HepG2 (cell line): ENCODE data around the gene PAK3. TPM values are rescaled to one million over a fixed set of nuclear protein-coding genes. Genes with fewer than 3 reads are reported as not detected.

Source experiments
- ATAC-seq: fragments of 200-7000 bp; cut with Tn5 transposase; 3 replicates; pipeline ENCODE4 v1.9.1; 2020; ENCODE audit warnings: mild to moderate bottlenecking, moderate library complexity
- BruUV-seq: library from RNA; stranded (reverse); fragments of 400-500 nt; replicated peaks from 2 replicates; lab custom pipeline; 2021; lab: Mats Ljungman, UMichigan
- CTCF ChIA-PET: fragments of 300-600 bp; formaldehyde crosslinking; extraction: SDS; loops from one replicate; lab custom pipeline; 2021; ENCODE audit warnings: low total read pairs, inconsistent platforms, low intra/inter-chr PET ratio; lab: Yijun Ruan, JAX
- POLR2A ChIA-PET: fragments of 350-600 bp; sonication (Branson Sonifier 250); formaldehyde crosslinking; loops from one replicate; lab custom pipeline; 2020; ENCODE audit warnings: antibody characterized with exemption, inconsistent platforms; lab: Yijun Ruan, JAX
- DNase-seq: peaks from one replicate; pipeline ENCODE4 v3.0.0-alpha.2; 2015; ENCODE audit warnings: low spot score
- FAIRE-seq: peaks from 3 replicates; lab custom pipeline; 2011; peaks lifted over from hg19 to GRCh38; lab: Jason Lieb, UNC
- H2AFZ ChIP-seq: one replicate; pipeline ENCODE4 v1.6.1; 2011; ENCODE audit warnings: low read length, inconsistent platforms
- H3K27ac ChIP-seq: fragments of 300-600 bp; 3 replicates; pipeline ENCODE4 v1.8.0; 2011; ENCODE audit warnings: mixed run types, mild to moderate bottlenecking, mixed read lengths, low read length, inconsistent platforms; ENCODE audit not compliant: insufficient read depth; ENCODE audit errors: extremely low read length
- H3K27me3 ChIP-seq, 2 experiments: fragments of 200-600 bp in 1 of 2; 2 replicates in 1 of 2; 3 replicates in 1 of 2; pipeline versions ENCODE4 v1.6.0 to v1.8.0; 2011; ENCODE audit warnings: low read length in 2 of 2, mild to moderate bottlenecking in 2 of 2, moderate library complexity in 2 of 2, inconsistent platforms in 1 of 2; ENCODE audit not compliant: insufficient read depth in 2 of 2, control insufficient read depth in 1 of 2
- H3K36me3 ChIP-seq, 2 experiments: fragments of 200-600 bp in 1 of 2; replicated peaks in 1 of 2; 2 replicates in 1 of 2; 3 replicates in 1 of 2; pipeline versions ENCODE4 v1.5.1 to v1.8.0; 2011; ENCODE audit warnings: low read length in 2 of 2, inconsistent platforms in 1 of 2; ENCODE audit not compliant: insufficient read depth in 2 of 2, control insufficient read depth in 1 of 2
- H3K4me1 ChIP-seq: 2 replicates; pipeline ENCODE4 v1.5.1; 2012; ENCODE audit warnings: low read length, inconsistent platforms; ENCODE audit not compliant: insufficient read depth
- H3K4me2 ChIP-seq: 2 replicates; pipeline ENCODE4 v1.6.0; 2011; ENCODE audit warnings: low read depth, low read length, inconsistent platforms
- H3K4me3 ChIP-seq, 3 experiments: fragments of 200-600 bp in 1 of 3; sonication (generic), shearing (Covaris generic) in 1 of 3; replicated peaks in 1 of 3; 2 replicates each; pipeline ENCODE4 v1.5.1; 2011 to 2016; ENCODE audit warnings: low read length in 3 of 3, inconsistent platforms in 2 of 3, low read depth in 2 of 3, mild to moderate bottlenecking in 2 of 3, control low read depth in 1 of 3, mixed read lengths in 1 of 3; ENCODE audit not compliant: insufficient read depth in 1 of 3
- H3K79me2 ChIP-seq: one replicate; pipeline ENCODE4 v1.6.1; 2011; ENCODE audit warnings: low read length, inconsistent platforms; ENCODE audit not compliant: insufficient read depth
- H3K9ac ChIP-seq: 2 replicates; pipeline ENCODE4 v1.6.0; 2011; ENCODE audit warnings: mild to moderate bottlenecking, low read depth, low read length, inconsistent platforms; ENCODE audit not compliant: insufficient read depth
- H3K9me3 ChIP-seq: 2 replicates; pipeline ENCODE4 v1.5.1; 2012; ENCODE audit warnings: mild to moderate bottlenecking, low read length
- H4K20me1 ChIP-seq: 2 replicates; pipeline ENCODE4 v1.6.0; 2011; ENCODE audit warnings: inconsistent platforms, mild to moderate bottlenecking, low read length, moderate library complexity; ENCODE audit not compliant: insufficient read depth
- DNMT3B ChIP-seq: conservative IDR thresholded peaks from 2 replicates; pipeline ENCODE4 v1.6.1; 2016; ENCODE audit warnings: missing biosample characterization, control low read depth
- FOXM1 ChIP-seq: sonication (generic); formaldehyde crosslinking; IDR thresholded peaks from 2 replicates; pipeline ENCODE4 v1.5.0; 2020; ENCODE audit warnings: missing genetic modification reagents
- FOXP1 ChIP-seq, 2 experiments: fragments of 450-650 bp in 1 of 2; IDR thresholded peaks; 2 replicates each; pipeline ENCODE4 v1.6.1; 2017 to 2018; ENCODE audit warnings: antibody characterized with exemption in 1 of 2
- GATA4 ChIP-seq: sonication (generic); IDR thresholded peaks from 2 replicates; pipeline ENCODE4 v1.6.1; 2016; ENCODE audit warnings: antibody characterized with exemption, low read depth, borderline replicate concordance
- SMAD9 ChIP-seq: sonication (generic); formaldehyde crosslinking; IDR thresholded peaks from 2 replicates; pipeline ENCODE4 v1.5.1; 2020; ENCODE audit warnings: mild to moderate bottlenecking, missing genetic modification reagents
- SMARCC2 ChIP-seq: fragments of 450-650 bp; IDR thresholded peaks from 2 replicates; pipeline ENCODE4 v1.6.1; 2017; ENCODE audit warnings: antibody characterized with exemption, mild to moderate bottlenecking
- U2AF2 ChIP-seq: fragments of 200-400 bp; formaldehyde crosslinking; IDR thresholded peaks from 2 replicates; pipeline ENCODE4 v1.6.1; 2017; ENCODE audit warnings: low read depth, mild to moderate bottlenecking, low read length
- ZKSCAN5 ChIP-seq: sonication (generic); formaldehyde crosslinking; IDR thresholded peaks from 2 replicates; pipeline ENCODE4 v1.5.1; 2020; ENCODE audit warnings: mild to moderate bottlenecking, missing genetic modification reagents
- ZNF264 ChIP-seq: sonication (generic); formaldehyde crosslinking; IDR thresholded peaks from 2 replicates; pipeline ENCODE4 v1.4.0; 2020; ENCODE audit warnings: missing genetic modification reagents
- ZNF274 ChIP-seq: sonication (generic); formaldehyde crosslinking; IDR thresholded peaks from 2 replicates; pipeline ENCODE4 v1.5.1; 2020; ENCODE audit warnings: mild to moderate bottlenecking, missing genetic modification reagents
- WGBS: methylation state at CpG from one replicate; pipeline ENCODE4 v1.1.6; 2017; ENCODE audit warnings: low lambda C conversion rate; 5-methylcytosine and 5-hydroxymethylcytosine counted together
- in situ Hi-C: cut with HindIII; loops from 2 replicates; pipeline ENCODE4 v1.10.0; 2017; ENCODE audit warnings: low pct_unique_long_range_greater_than_20kb; ENCODE audit not compliant: extremely low pct_ligation_motif_present
- intact Hi-C: fragments of 100-400 bp; cut with micrococcal nuclease; formaldehyde crosslinking; loops from one replicate; pipeline ENCODE4 v1.10.0; 2022; ENCODE audit not compliant: unreplicated experiment
- polyA plus RNA-seq, 8 experiments: library from polyadenylated mRNA; depleted of rRNA in 3 of 8; stranded (reverse) in 7 of 8; unstranded in 1 of 8; fragments of >200 nt; fragmentation: Illumina TruSeq in 4 of 8; extraction: Trizol in 4 of 8; gene quantifications; 2 replicates each; pipeline versions ENCODE4 v1.2.1 to v1.2.3, GENCODE V29; 2011 to 2016; ENCODE audit warnings: low read depth in 4 of 8, missing spikeins in 1 of 8, mixed read lengths in 1 of 8; ENCODE audit not compliant: insufficient read depth in 1 of 8
- total RNA-seq, 5 experiments: library from RNA; depleted of rRNA; stranded (reverse); fragments of >200 nt; fragmentation: Illumina TruSeq; extraction: Trizol; gene quantifications; 2 replicates each; pipeline ENCODE4 v1.2.3, GENCODE V29; 2016; ENCODE audit warnings: low read depth in 1 of 5
- TF ChIP-seq, protein P1 (sequence below): sonication (generic); formaldehyde crosslinking; IDR thresholded peaks from 2 replicates; pipeline ENCODE4 v1.5.1; 2020; ENCODE audit warnings: mild to moderate bottlenecking, missing genetic modification reagents, borderline replicate concordance
- TF ChIP-seq, protein P2 (sequence below): sonication (generic); formaldehyde crosslinking; IDR thresholded peaks from 2 replicates; pipeline ENCODE4 v1.4.0; 2020; ENCODE audit warnings: missing genetic modification reagents, mild to moderate bottlenecking, borderline replicate concordance
- TF ChIP-seq, protein P3 (sequence below): sonication (generic); formaldehyde crosslinking; IDR thresholded peaks from 2 replicates; pipeline ENCODE4 v1.5.0; 2020; ENCODE audit warnings: mild to moderate bottlenecking, missing genetic modification reagents
- TF ChIP-seq, protein P4 (sequence below): sonication (generic); formaldehyde crosslinking; IDR thresholded peaks from 2 replicates; pipeline ENCODE4 v1.4.0; 2020; ENCODE audit warnings: missing genetic modification reagents

The PAK3 gene
- total and polyA plus RNA-seq, 2 of the 13 experiments (the other 11 are each of a cell fraction or from before 2014, with no cell fraction given), result not detected

DNA sequence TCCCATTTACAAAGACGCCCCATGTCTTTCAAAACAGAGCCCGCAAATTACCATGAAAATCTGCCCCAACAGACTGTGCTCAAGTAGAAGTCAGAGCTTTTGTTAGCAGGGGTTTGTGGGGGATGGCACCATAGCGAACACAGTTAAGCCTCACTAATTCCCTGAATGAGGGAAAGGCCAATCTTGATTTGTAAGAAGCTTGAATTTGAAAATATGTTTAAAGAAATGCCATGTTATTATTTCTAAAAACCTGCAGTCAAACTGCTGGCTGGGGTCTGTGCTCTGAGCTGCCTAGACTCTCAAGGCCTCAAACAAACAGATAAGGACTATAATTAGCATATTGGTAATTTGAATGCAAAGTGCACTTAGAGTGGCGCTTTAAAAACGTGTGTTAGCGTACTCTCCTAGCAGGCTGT, 9.4 kb upstream of the PAK3 start:
- no peaks in the 10 kb centered on the region; a peak in 1 of 5 replicates for H3K27me3 ChIP-seq
- 27% methylated on average over 6 of the region's 6 CpGs for WGBS
- H3K27ac ChIP-seq, result no peak overlapping the region
- DNase-seq, result no peak
- H3K4me2 ChIP-seq, result no peak overlapping the region
- no TSS peak for BruUV-seq
- ATAC-seq, result no peak
- H3K36me3 ChIP-seq, result no peaks in the 10 kb centered on the region
- no peak for FAIRE-seq
- TF ChIP-seq ZNF274 (CRISPR knock-in tag), result no peak
- no peak for TF ChIP-seq ZKSCAN5 (CRISPR knock-in tag)
- TF ChIP-seq SMARCC2, result no peak
- no peak for TF ChIP-seq FOXP1 (IDR thresholded peaks at IDR 0.05)
- TF ChIP-seq FOXP1 (CRISPR knock-in tag; IDR thresholded peaks at IDR 0.05), result no peak
- TF ChIP-seq, protein P1, sequence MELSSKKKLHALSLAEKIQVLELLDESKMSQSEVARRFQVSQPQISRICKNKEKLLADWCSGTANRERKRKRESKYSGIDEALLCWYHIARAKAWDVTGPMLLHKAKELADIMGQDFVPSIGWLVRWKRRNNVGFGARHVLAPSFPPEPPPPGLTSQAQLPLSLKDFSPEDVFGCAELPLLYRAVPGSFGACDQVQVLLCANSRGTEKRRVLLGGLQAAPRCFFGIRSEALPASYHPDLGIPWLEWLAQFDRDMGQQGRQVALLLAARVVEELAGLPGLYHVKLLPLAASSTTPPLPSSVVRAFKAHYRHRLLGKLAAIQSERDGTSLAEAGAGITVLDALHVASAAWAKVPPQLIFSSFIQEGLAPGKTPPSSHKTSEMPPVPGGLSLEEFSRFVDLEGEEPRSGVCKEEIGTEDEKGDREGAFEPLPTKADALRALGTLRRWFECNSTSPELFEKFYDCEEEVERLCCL (CRISPR knock-in tag), result no peak
- TF ChIP-seq SMAD9 (CRISPR knock-in tag), result no peak
- no peak for TF ChIP-seq U2AF2
- TF ChIP-seq FOXM1 (CRISPR knock-in tag), result no peak
- no peak for TF ChIP-seq DNMT3B (CRISPR knock-in tag)
- TF ChIP-seq, protein P2, sequence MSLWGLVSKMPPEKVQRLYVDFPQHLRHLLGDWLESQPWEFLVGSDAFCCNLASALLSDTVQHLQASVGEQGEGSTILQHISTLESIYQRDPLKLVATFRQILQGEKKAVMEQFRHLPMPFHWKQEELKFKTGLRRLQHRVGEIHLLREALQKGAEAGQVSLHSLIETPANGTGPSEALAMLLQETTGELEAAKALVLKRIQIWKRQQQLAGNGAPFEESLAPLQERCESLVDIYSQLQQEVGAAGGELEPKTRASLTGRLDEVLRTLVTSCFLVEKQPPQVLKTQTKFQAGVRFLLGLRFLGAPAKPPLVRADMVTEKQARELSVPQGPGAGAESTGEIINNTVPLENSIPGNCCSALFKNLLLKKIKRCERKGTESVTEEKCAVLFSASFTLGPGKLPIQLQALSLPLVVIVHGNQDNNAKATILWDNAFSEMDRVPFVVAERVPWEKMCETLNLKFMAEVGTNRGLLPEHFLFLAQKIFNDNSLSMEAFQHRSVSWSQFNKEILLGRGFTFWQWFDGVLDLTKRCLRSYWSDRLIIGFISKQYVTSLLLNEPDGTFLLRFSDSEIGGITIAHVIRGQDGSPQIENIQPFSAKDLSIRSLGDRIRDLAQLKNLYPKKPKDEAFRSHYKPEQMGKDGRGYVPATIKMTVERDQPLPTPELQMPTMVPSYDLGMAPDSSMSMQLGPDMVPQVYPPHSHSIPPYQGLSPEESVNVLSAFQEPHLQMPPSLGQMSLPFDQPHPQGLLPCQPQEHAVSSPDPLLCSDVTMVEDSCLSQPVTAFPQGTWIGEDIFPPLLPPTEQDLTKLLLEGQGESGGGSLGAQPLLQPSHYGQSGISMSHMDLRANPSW (CRISPR knock-in tag), result no peak
- TF ChIP-seq, protein P3, sequence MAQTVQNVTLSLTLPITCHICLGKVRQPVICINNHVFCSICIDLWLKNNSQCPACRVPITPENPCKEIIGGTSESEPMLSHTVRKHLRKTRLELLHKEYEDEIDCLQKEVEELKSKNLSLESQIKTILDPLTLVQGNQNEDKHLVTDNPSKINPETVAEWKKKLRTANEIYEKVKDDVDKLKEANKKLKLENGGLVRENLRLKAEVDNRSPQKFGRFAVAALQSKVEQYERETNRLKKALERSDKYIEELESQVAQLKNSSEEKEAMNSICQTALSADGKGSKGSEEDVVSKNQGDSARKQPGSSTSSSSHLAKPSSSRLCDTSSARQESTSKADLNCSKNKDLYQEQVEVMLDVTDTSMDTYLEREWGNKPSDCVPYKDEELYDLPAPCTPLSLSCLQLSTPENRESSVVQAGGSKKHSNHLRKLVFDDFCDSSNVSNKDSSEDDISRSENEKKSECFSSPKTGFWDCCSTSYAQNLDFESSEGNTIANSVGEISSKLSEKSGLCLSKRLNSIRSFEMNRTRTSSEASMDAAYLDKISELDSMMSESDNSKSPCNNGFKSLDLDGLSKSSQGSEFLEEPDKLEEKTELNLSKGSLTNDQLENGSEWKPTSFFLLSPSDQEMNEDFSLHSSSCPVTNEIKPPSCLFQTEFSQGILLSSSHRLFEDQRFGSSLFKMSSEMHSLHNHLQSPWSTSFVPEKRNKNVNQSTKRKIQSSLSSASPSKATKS (CRISPR knock-in tag), result no peak
- TF ChIP-seq ZNF264 (CRISPR knock-in tag), result no peak
- TF ChIP-seq, protein P4, sequence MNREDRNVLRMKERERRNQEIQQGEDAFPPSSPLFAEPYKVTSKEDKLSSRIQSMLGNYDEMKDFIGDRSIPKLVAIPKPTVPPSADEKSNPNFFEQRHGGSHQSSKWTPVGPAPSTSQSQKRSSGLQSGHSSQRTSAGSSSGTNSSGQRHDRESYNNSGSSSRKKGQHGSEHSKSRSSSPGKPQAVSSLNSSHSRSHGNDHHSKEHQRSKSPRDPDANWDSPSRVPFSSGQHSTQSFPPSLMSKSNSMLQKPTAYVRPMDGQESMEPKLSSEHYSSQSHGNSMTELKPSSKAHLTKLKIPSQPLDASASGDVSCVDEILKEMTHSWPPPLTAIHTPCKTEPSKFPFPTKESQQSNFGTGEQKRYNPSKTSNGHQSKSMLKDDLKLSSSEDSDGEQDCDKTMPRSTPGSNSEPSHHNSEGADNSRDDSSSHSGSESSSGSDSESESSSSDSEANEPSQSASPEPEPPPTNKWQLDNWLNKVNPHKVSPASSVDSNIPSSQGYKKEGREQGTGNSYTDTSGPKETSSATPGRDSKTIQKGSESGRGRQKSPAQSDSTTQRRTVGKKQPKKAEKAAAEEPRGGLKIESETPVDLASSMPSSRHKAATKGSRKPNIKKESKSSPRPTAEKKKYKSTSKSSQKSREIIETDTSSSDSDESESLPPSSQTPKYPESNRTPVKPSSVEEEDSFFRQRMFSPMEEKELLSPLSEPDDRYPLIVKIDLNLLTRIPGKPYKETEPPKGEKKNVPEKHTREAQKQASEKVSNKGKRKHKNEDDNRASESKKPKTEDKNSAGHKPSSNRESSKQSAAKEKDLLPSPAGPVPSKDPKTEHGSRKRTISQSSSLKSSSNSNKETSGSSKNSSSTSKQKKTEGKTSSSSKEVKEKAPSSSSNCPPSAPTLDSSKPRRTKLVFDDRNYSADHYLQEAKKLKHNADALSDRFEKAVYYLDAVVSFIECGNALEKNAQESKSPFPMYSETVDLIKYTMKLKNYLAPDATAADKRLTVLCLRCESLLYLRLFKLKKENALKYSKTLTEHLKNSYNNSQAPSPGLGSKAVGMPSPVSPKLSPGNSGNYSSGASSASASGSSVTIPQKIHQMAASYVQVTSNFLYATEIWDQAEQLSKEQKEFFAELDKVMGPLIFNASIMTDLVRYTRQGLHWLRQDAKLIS (CRISPR knock-in tag), result no peak
- TF ChIP-seq GATA4, result no peak
- no peaks in the 10 kb centered on the region for H3K4me1 ChIP-seq
- H2AFZ ChIP-seq, result no peak overlapping the region
- intact Hi-C loops, result no loop called here
- in situ Hi-C loops, result no loop called here
- H3K9me3 ChIP-seq, result no peaks in the 10 kb centered on the region
- H3K79me2 ChIP-seq, result no peaks in the 10 kb centered on the region
- H3K4me3 ChIP-seq, result no peak overlapping the region
- H4K20me1 ChIP-seq, result no peaks in the 10 kb centered on the region
- POLR2A ChIA-PET, result no interaction called here
- H3K9ac ChIP-seq, result no peak overlapping the region
- CTCF ChIA-PET, result no interaction called here
